OCI-LY1 (cell line): ENCODE data around the gene VARS1.
A peak's percentile ranks its signal among the peaks of the same experiment; 100 is the strongest.

Experiments used
- EZH2 ChIP-seq: fragments of 200-600 bp; sonication (generic), shearing (Covaris generic); IDR thresholded peaks from 2 replicates; pipeline ENCODE4 v1.8.0; 2017; ENCODE audit warnings: borderline replicate concordance, mixed run types, mild to moderate bottlenecking, antibody characterized with exemption, low read length, moderate library complexity, mixed read lengths
- TF ChIP-seq, protein P1 (sequence below): fragments of 200-600 bp; sonication (generic), shearing (Covaris generic); IDR thresholded peaks from 2 replicates; pipeline ENCODE4 v1.5.1; 2017; ENCODE audit warnings: mild to moderate bottlenecking, antibody characterized with exemption, low read length, moderate library complexity, mixed read lengths

GRCh38 chr6:31795616-31796298 is at the start of gene VARS1:
- TF ChIP-seq, protein P1, sequence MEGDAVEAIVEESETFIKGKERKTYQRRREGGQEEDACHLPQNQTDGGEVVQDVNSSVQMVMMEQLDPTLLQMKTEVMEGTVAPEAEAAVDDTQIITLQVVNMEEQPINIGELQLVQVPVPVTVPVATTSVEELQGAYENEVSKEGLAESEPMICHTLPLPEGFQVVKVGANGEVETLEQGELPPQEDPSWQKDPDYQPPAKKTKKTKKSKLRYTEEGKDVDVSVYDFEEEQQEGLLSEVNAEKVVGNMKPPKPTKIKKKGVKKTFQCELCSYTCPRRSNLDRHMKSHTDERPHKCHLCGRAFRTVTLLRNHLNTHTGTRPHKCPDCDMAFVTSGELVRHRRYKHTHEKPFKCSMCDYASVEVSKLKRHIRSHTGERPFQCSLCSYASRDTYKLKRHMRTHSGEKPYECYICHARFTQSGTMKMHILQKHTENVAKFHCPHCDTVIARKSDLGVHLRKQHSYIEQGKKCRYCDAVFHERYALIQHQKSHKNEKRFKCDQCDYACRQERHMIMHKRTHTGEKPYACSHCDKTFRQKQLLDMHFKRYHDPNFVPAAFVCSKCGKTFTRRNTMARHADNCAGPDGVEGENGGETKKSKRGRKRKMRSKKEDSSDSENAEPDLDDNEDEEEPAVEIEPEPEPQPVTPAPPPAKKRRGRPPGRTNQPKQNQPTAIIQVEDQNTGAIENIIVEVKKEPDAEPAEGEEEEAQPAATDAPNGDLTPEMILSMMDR = peak; percentile 68
- TF ChIP-seq EZH2 = no peak
